Measurements from ENCODE around the gene TSC22D4.

TSC22D4 gene

GRCh38 chr7:100471021-100471420 lies 8.0 kb downstream of the TSC22D4 start:
- no peak for DNase-seq (ENCODE audit: low read depth)
- no peak for TF ChIP-seq CTCF (conservative IDR thresholded peaks at IDR 0.05; ENCODE audit: control insufficient read depth, insufficient read depth, low read depth, low read length)
- no peak overlapping the region for H3K4me3 ChIP-seq (ENCODE audit: control insufficient read depth, low read depth, low read length)

GRCh38 chr7:100469227-100470044 lies 9.6 kb downstream of the TSC22D4 start:
- peak; percentile 68 for DNase-seq (ENCODE audit: low read depth)
- no peak overlapping the region for H3K4me3 ChIP-seq (ENCODE audit: control insufficient read depth, low read depth, low read length)

GRCh38 chr7:100467638-100468373 lies 11.2 kb downstream of the TSC22D4 start:
- no peak for DNase-seq (ENCODE audit: low read depth)
- TF ChIP-seq CTCF (conservative IDR thresholded peaks at IDR 0.05; ENCODE audit: control insufficient read depth, insufficient read depth, low read depth, low read length) = no peak
- H3K4me3 ChIP-seq (ENCODE audit: control insufficient read depth, low read depth, low read length) = no peak overlapping the region

More at GRCh38 chr7:100469227-100470044, 9.6 kb downstream of the TSC22D4 start:
- peak; percentile 87 for TF ChIP-seq CTCF (conservative IDR thresholded peaks at IDR 0.05; ENCODE audit: control insufficient read depth, insufficient read depth, low read depth, low read length)

GRCh38 chr7:100466653-100467605 lies 12.1 kb downstream of the TSC22D4 start:
- TF ChIP-seq CTCF (conservative IDR thresholded peaks at IDR 0.05; ENCODE audit: control insufficient read depth, insufficient read depth, low read depth, low read length) = no peak
- no peak for DNase-seq (ENCODE audit: low read depth)
- H3K4me3 ChIP-seq (ENCODE audit: control insufficient read depth, low read depth, low read length) = no peak overlapping the region

GRCh38 chr7:100465702-100466311 lies 13.2 kb downstream of the TSC22D4 start:
- TF ChIP-seq CTCF (conservative IDR thresholded peaks at IDR 0.05; ENCODE audit: control insufficient read depth, insufficient read depth, low read depth, low read length) = peak; percentile 64
- DNase-seq (ENCODE audit: low read depth) = peak; percentile 70
- H3K4me3 ChIP-seq (ENCODE audit: control insufficient read depth, low read depth, low read length) = no peak overlapping the region

GRCh38 chr7:100465299-100465698 lies 13.7 kb downstream of the TSC22D4 start:
- TF ChIP-seq CTCF (conservative IDR thresholded peaks at IDR 0.05; ENCODE audit: control insufficient read depth, insufficient read depth, low read depth, low read length) = no peak
- no peak overlapping the region for H3K4me3 ChIP-seq (ENCODE audit: control insufficient read depth, low read depth, low read length)
- DNase-seq (ENCODE audit: low read depth) = no peak

Measured in fibroblast of mammary gland (primary cell).